Suprapubic skin (tissue), 4 donors: ENCODE data around the gene ARSB. TPM values are rescaled to one million over a fixed set of nuclear protein-coding genes. Genes with fewer than 3 reads are reported as not detected.

Source experiments
- DNase-seq, 2 donors: peaks; one replicate each; pipeline ENCODE4 v3.0.0-alpha.2; 2019; ENCODE audit warnings: low spot score in 2 of 2
- H3K27ac ChIP-seq: fragments of 200-600 bp; sonication (generic); one replicate; pipeline ENCODE4 v1.5.1; 2019
- H3K27me3 ChIP-seq: fragments of 200-600 bp; sonication (generic); one replicate; pipeline ENCODE4 v1.5.1; 2019
- H3K36me3 ChIP-seq: fragments of 200-600 bp; sonication (generic); one replicate; pipeline ENCODE4 v1.5.1; 2019
- H3K4me1 ChIP-seq: fragments of 200-600 bp; sonication (generic); one replicate; pipeline ENCODE4 v1.5.1; 2019
- H3K4me3 ChIP-seq: fragments of 200-600 bp; sonication (generic); one replicate; pipeline ENCODE4 v1.5.1; 2019; ENCODE audit warnings: mild to moderate bottlenecking
- H3K9me3 ChIP-seq: fragments of 200-600 bp; sonication (generic); one replicate; pipeline ENCODE4 v1.5.1; 2019
- EP300 ChIP-seq: sonication (generic); formaldehyde crosslinking; IDR thresholded peaks from one replicate; pipeline ENCODE4 v1.6.1; 2017; ENCODE audit warnings: antibody characterized with exemption
- POLR2A ChIP-seq, 2 donors: fragments of 450-650 bp; IDR thresholded peaks; one replicate each; pipeline ENCODE4 v1.6.1; 2017; ENCODE audit warnings: antibody characterized with exemption in 2 of 2, mild to moderate bottlenecking in 2 of 2, moderate library complexity in 2 of 2
- POLR2AphosphoS5 ChIP-seq, 3 donors: sonication (generic); formaldehyde crosslinking; IDR thresholded peaks; one replicate each; pipeline ENCODE4 v1.6.1; 2017; ENCODE audit warnings: antibody characterized with exemption in 3 of 3
- WGBS: methylation state at CpG from one replicate; pipeline ENCODE4 v1.1.5; 2018; 5-methylcytosine and 5-hydroxymethylcytosine counted together
- total RNA-seq, 4 donors: library from RNA; depleted of rRNA; stranded (reverse); fragments of >200 nt; gene quantifications; one replicate each; pipeline ENCODE4 v1.1.0, GENCODE V29; 2016
- TF ChIP-seq, protein P1 (sequence below), 2 donors: fragments of 200-600 bp in 1 of 2; fragments of 450-650 bp in 1 of 2; sonication (generic) in 1 of 2; IDR thresholded peaks; one replicate each; pipeline ENCODE4 v1.5.1; 2016 to 2019; ENCODE audit warnings: antibody characterized with exemption in 2 of 2, mild to moderate bottlenecking in 1 of 2, moderate library complexity in 1 of 2

ARSB gene
- total RNA-seq, 4 donors from 2014 or later = 3.1 to 5.1 (median 3.4) TPM

DNA sequence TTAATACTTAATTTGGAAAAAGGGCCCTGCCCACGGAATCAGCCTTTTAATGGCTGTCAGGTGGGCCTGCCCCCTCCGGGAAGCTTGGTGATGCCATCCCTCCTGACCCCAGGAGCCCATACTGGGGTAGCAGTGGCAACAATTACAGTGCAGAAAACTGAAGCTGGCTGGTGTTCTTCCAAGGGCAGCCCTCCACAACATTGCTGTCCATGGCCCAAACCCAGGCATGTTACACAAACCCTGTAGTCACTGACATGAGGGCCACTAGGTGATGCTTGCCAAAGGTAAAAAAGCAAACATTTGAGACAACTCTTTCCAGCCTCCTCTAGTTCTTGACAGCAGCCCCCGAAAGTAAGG is 186.5 kb downstream of the ARSB start:
- TF ChIP-seq POLR2AphosphoS5 (IDR thresholded peaks at IDR 0.05) (no peak), EP300 (no peak), POLR2A (IDR thresholded peaks at IDR 0.05) (no peak)
- TF ChIP-seq, protein P1, sequence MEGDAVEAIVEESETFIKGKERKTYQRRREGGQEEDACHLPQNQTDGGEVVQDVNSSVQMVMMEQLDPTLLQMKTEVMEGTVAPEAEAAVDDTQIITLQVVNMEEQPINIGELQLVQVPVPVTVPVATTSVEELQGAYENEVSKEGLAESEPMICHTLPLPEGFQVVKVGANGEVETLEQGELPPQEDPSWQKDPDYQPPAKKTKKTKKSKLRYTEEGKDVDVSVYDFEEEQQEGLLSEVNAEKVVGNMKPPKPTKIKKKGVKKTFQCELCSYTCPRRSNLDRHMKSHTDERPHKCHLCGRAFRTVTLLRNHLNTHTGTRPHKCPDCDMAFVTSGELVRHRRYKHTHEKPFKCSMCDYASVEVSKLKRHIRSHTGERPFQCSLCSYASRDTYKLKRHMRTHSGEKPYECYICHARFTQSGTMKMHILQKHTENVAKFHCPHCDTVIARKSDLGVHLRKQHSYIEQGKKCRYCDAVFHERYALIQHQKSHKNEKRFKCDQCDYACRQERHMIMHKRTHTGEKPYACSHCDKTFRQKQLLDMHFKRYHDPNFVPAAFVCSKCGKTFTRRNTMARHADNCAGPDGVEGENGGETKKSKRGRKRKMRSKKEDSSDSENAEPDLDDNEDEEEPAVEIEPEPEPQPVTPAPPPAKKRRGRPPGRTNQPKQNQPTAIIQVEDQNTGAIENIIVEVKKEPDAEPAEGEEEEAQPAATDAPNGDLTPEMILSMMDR (IDR thresholded peaks at IDR 0.05) = no peak
- 80% methylated on average over 3 of the region's 3 CpGs for WGBS
- Histone ChIP-seq H3K27me3 (no peaks in the 10 kb centered on the region), H3K27ac (no peak overlapping the region), H3K4me1 (no peaks in the 10 kb centered on the region), H3K9me3 (no peaks in the 10 kb centered on the region), H3K4me3 (no peak overlapping the region), H3K36me3 (no peaks in the 10 kb centered on the region)
- DNase-seq = no peak

DNA sequence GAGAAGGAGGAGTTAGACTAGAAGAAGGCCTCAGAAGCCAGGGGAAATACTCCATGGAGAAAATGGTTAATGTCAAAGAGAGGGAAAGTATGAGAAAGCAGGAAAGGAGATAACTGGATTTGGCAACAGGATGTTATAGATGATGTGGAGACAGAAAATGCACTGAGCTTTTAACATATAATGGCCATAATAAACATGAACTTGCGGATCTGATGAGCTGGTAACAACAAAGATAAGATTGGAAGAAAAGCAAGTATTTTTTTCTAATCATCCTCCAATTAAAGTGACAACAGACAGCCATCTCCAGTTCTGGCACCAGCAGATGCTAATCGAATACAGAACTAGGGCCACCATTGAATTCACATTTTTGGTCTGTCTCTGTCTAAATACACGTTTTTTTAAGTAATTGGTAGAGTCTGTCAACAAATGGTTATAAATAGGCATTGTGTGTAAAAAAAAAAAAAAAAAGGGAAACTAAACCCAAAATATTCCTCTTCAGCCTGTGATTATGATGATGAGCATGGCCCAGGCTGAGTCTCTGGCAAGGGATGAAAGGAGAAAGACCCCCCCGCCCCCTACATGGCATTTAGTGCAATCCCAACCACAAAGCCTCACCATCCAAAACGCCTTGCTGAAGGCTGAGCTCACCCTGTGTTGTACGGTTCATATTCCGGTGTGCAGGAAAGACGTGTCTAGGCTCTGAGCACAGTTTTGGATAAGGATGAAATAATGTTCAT is 187.0 kb downstream of the ARSB start:
- 67% methylated on average over 8 of the region's 8 CpGs for WGBS
- Histone ChIP-seq H3K27ac (no peak overlapping the region), H3K9me3 (no peaks in the 10 kb centered on the region), H3K4me1 (no peaks in the 10 kb centered on the region), H3K36me3 (no peaks in the 10 kb centered on the region), H3K27me3 (no peaks in the 10 kb centered on the region), H3K4me3 (no peak overlapping the region)
- no peak for DNase-seq
- TF ChIP-seq POLR2A (IDR thresholded peaks at IDR 0.05) (no peak), EP300 (no peak), POLR2AphosphoS5 (IDR thresholded peaks at IDR 0.05) (no peak)
- TF ChIP-seq, protein P1 (IDR thresholded peaks at IDR 0.05) = no peak

DNA sequence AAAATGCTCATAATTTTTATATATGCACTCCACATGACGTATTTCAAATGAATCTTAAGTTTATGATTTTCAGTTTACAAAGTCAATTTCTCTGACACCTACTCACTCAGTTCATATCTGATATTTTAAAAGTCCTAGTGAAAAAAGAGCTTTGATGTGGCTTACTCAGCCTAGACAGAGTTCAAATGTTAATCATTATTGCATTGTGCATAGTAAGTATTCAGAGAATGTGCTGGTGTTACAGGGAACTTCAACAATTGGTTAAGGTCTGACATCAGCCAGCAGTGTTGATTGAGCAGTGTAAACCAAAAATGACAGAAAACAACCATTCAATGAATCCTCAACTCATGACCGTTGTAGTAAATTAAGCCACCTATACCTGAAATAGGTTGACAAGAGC is 189.4 kb downstream of the ARSB start:
- no peaks in the 10 kb centered on the region for H3K27me3 ChIP-seq
- H3K36me3 ChIP-seq = no peaks in the 10 kb centered on the region
- no peaks in the 10 kb centered on the region for H3K9me3 ChIP-seq
- no peaks in the 10 kb centered on the region for H3K4me1 ChIP-seq
- no peak overlapping the region for H3K27ac ChIP-seq
- 85% methylated on average over 2 of the region's 2 CpGs for WGBS
- TF ChIP-seq EP300 = no peak
- no peak for TF ChIP-seq POLR2AphosphoS5 (IDR thresholded peaks at IDR 0.05)
- no peak for TF ChIP-seq POLR2A (IDR thresholded peaks at IDR 0.05)
- TF ChIP-seq, protein P1 (IDR thresholded peaks at IDR 0.05) = no peak
- no peak overlapping the region for H3K4me3 ChIP-seq
- DNase-seq = no peak

DNA sequence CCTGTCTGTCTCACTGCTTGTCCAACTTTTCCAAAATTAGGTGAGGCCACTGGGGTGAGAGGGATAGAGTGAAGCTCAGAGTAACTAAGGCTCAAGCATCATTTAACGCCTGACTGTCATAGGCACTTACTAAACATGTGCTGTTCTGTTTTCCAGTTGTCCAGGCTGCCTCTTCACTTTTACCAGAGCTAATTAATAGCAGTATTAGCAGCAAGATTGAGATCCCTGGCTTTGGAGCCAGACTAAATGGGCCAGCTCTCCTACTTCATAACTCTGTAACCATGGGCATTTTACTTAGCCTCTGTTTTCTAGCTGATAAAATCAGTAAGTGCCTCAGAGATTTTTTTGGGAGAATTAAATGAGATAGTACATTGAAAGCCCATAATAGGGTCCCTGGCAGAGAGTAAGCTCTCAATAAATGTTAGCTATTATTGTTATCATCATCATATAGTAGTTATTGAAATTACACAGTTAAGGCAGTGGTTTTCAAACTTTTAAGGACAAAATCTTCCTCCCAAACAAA is 190.4 kb downstream of the ARSB start:
- Histone ChIP-seq H3K36me3 (no peaks in the 10 kb centered on the region), H3K27ac (no peak overlapping the region), H3K4me3 (no peak overlapping the region), H3K4me1 (no peaks in the 10 kb centered on the region), H3K27me3 (no peaks in the 10 kb centered on the region), H3K9me3 (no peaks in the 10 kb centered on the region)
- 100% methylated on average over 1 of the region's 1 CpG for WGBS
- no peak for DNase-seq
- no peak for TF ChIP-seq EP300
- TF ChIP-seq POLR2AphosphoS5 (IDR thresholded peaks at IDR 0.05) = no peak
- TF ChIP-seq, protein P1 (IDR thresholded peaks at IDR 0.05) = no peak
- no peak for TF ChIP-seq POLR2A (IDR thresholded peaks at IDR 0.05)

DNA sequence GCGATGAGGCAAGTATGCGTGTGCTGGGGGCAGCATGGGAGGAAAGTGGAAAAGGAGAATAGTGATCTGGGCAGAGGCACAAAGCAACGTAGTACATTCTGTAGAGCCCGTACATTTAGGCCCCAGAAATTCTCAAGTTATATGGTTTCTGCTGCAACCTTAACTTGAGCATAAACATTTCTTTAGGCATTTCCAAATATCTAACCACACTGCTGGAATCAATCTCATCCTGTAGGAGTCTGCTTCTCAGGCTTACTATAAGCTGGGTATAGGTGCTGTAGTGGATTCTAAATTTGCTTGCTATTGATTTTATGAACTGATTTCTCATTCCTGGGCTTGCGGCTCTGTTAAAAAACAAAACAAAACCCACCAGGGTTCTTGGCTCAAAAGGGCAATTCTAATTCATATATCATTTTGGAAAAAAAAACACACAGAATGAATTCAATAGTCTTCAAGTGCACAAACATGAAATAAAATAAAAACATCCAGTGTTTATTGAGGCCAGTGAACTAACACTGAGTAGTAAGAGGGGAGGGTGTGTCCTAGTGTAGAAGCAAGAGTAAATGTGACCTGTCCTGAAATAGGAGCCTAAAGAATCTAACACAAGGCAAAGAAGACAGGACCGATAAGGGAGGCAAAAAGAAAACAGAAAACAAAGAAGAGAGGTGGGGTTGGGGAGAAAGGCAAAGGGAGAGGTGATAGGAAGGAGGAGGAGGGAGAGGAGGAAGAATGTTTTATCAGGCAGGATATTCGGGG is 191.0 kb downstream of the ARSB start:
- WGBS = 90% methylated on average over 7 of the region's 7 CpGs
- H3K4me3 ChIP-seq = no peak overlapping the region

More for the DNA sequence above, 191.0 kb downstream of the ARSB start:
- H3K9me3 ChIP-seq = no peaks in the 10 kb centered on the region
- no peaks in the 10 kb centered on the region for H3K4me1 ChIP-seq
- no peaks in the 10 kb centered on the region for H3K36me3 ChIP-seq
- no peaks in the 10 kb centered on the region for H3K27me3 ChIP-seq
- TF ChIP-seq, protein P1 (IDR thresholded peaks at IDR 0.05) = no peak
- TF ChIP-seq EP300 (no peak), POLR2AphosphoS5 (IDR thresholded peaks at IDR 0.05) (no peak), POLR2A (IDR thresholded peaks at IDR 0.05) (no peak)
- DNase-seq = no peak
- H3K27ac ChIP-seq = no peak overlapping the region
